22Rv1 (cell line): ENCODE results near the gene NDNF.

Source experiments
- CTCF ChIP-seq: fragments of 450-650 bp; IDR thresholded peaks from 2 replicates; pipeline ENCODE4 v1.5.1; 2017; ENCODE audit warnings: mild to moderate bottlenecking
- ZFX ChIP-seq: fragments of 450-650 bp; IDR thresholded peaks from 2 replicates; pipeline ENCODE4 v1.6.1; 2017; ENCODE audit warnings: antibody characterized with exemption, borderline replicate concordance

GRCh38 chr4:121041307-121042090 is 30.8 kb downstream of the NDNF start:
- no peak for TF ChIP-seq CTCF
- no peak for TF ChIP-seq ZFX
